C4-2B (cell line): Measurements from ENCODE around the gene TAF11.
"Not testable (repeated sequence)": the region's sequence is repeated elsewhere in the genome, so short reads cannot be mapped to it uniquely, and the experiment has no call there.

ENCODE experiments used
- ZFX ChIP-seq: fragments of 450-650 bp; IDR thresholded peaks from 2 replicates; pipeline ENCODE4 v1.6.1; 2017
- TF ChIP-seq, protein P1 (sequence below): fragments of 450-650 bp; conservative IDR thresholded peaks from 2 replicates; pipeline ENCODE4 v1.5.1; 2017; ENCODE audit warnings: mild to moderate bottlenecking

DNA sequence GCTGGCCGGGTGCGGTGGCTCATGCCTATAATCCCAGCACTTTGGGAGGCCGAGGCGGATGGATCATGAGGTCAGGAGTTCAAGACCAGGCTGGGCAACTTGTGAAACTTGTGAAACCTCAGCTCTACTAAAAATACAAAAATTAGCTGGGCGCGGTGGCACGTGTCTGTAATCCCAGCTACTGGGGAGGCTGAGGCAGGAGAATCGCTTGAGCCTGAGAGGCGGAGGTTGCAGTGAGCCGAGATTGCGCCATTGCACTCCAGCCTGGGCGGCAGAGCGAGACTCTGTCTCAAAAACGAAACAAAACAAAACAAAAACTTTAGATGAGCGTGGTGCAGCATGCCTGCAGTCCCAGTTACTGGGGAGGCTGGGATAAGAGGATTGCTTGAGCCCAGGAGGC lies 2.0 kb downstream of the TAF11 start:
- TF ChIP-seq, protein P1, sequence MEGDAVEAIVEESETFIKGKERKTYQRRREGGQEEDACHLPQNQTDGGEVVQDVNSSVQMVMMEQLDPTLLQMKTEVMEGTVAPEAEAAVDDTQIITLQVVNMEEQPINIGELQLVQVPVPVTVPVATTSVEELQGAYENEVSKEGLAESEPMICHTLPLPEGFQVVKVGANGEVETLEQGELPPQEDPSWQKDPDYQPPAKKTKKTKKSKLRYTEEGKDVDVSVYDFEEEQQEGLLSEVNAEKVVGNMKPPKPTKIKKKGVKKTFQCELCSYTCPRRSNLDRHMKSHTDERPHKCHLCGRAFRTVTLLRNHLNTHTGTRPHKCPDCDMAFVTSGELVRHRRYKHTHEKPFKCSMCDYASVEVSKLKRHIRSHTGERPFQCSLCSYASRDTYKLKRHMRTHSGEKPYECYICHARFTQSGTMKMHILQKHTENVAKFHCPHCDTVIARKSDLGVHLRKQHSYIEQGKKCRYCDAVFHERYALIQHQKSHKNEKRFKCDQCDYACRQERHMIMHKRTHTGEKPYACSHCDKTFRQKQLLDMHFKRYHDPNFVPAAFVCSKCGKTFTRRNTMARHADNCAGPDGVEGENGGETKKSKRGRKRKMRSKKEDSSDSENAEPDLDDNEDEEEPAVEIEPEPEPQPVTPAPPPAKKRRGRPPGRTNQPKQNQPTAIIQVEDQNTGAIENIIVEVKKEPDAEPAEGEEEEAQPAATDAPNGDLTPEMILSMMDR: not testable (repeated sequence)
- TF ChIP-seq ZFX: not testable (repeated sequence)
